Measurements from ENCODE around the gene CSNK1E.
"Not testable (repeated sequence)": the region's sequence is repeated elsewhere in the genome, so short reads cannot be mapped to it uniquely, and the experiment has no call there.

CSNK1E gene

GRCh38 chr22:38345782-38346181, 28.5 kb upstream of the CSNK1E start:
- no peaks in the 10 kb centered on the region for H4K20me1 ChIP-seq (ENCODE audit: low read depth, low read length)
- H3K27ac ChIP-seq (ENCODE audit: low read depth, low read length) = no peak overlapping the region
- TF ChIP-seq EZH2phosphoT487 (conservative IDR thresholded peaks at IDR 0.05; ENCODE audit: low read length) (no peak), CTCF (IDR thresholded peaks at IDR 0.05; ENCODE audit: insufficient read depth, low read length, poor library complexity, severe bottlenecking) (no peak)
- no peaks in the 10 kb centered on the region for H3K36me3 ChIP-seq (ENCODE audit: low read length)
- H3K79me2 ChIP-seq (ENCODE audit: insufficient read depth, low read length) = no peaks in the 10 kb centered on the region
- H3K27me3 ChIP-seq (ENCODE audit: low read length) = no peaks in the 10 kb centered on the region
- no peak overlapping the region for H3K4me2 ChIP-seq (ENCODE audit: low read depth, low read length, poor library complexity, severe bottlenecking)
- no peaks in the 10 kb centered on the region for H3K9me2 ChIP-seq (replicated peaks; ENCODE audit: insufficient read depth, low read length)
- no peaks in the 10 kb centered on the region for H3F3A ChIP-seq (ENCODE audit: insufficient read depth)
- no peaks in the 10 kb centered on the region for H3K9me3 ChIP-seq (ENCODE audit: insufficient read depth, low read length)
- no peak overlapping the region for H2AFZ ChIP-seq (ENCODE audit: low read depth, low read length, severe bottlenecking)
- H3K9ac ChIP-seq (ENCODE audit: low read length) = no peak overlapping the region
- H3K4me3 ChIP-seq (ENCODE audit: insufficient read depth, low read length, poor library complexity, severe bottlenecking) = no peak overlapping the region

- H4K20me1 ChIP-seq (ENCODE audit: low read depth, low read length); H3K9me3 ChIP-seq (ENCODE audit: insufficient read depth, low read length); H3K4me3 ChIP-seq (ENCODE audit: insufficient read depth, low read length, poor library complexity, severe bottlenecking); H3K36me3 ChIP-seq (ENCODE audit: low read length); H3K9ac ChIP-seq (ENCODE audit: low read length); H3K4me2 ChIP-seq (ENCODE audit: low read depth, low read length, poor library complexity, severe bottlenecking); H3F3A ChIP-seq (ENCODE audit: insufficient read depth); H3K27me3 ChIP-seq (ENCODE audit: low read length); H3K9me2 ChIP-seq (replicated peaks; ENCODE audit: insufficient read depth, low read length); H3K79me2 ChIP-seq (ENCODE audit: insufficient read depth, low read length); H3K27ac ChIP-seq (ENCODE audit: low read depth, low read length); H2AFZ ChIP-seq (ENCODE audit: low read depth, low read length, severe bottlenecking): not testable (repeated sequence)
These were observed 22.7 kb upstream of the CSNK1E start for GRCh38 chr22:38339893-38340292.

- Histone ChIP-seq H3K27ac (ENCODE audit: low read depth, low read length) (no peak overlapping the region), H3K9me2 (replicated peaks; ENCODE audit: insufficient read depth, low read length) (no peaks in the 10 kb centered on the region), H3K4me2 (ENCODE audit: low read depth, low read length, poor library complexity, severe bottlenecking) (no peak overlapping the region)
These were observed 21.6 kb upstream of the CSNK1E start for GRCh38 chr22:38338772-38339379.

More at GRCh38 chr22:38338772-38339379, 21.6 kb upstream of the CSNK1E start:
- H3K27me3 ChIP-seq (ENCODE audit: low read length) = no peaks in the 10 kb centered on the region
- no peaks in the 10 kb centered on the region for H3K9me3 ChIP-seq (ENCODE audit: insufficient read depth, low read length)
- no peaks in the 10 kb centered on the region for H4K20me1 ChIP-seq (ENCODE audit: low read depth, low read length)
- H3F3A ChIP-seq (ENCODE audit: insufficient read depth) = no peaks in the 10 kb centered on the region
- no peaks in the 10 kb centered on the region for H3K36me3 ChIP-seq (ENCODE audit: low read length)
- TF ChIP-seq CTCF (IDR thresholded peaks at IDR 0.05; ENCODE audit: insufficient read depth, low read length, poor library complexity, severe bottlenecking) (no peak), EZH2phosphoT487 (conservative IDR thresholded peaks at IDR 0.05; ENCODE audit: low read length) (no peak)
- H3K9ac ChIP-seq (ENCODE audit: low read length) = no peak overlapping the region
- H3K4me3 ChIP-seq (ENCODE audit: insufficient read depth, low read length, poor library complexity, severe bottlenecking) = no peak overlapping the region
- H3K79me2 ChIP-seq (ENCODE audit: insufficient read depth, low read length) = no peaks in the 10 kb centered on the region
- H2AFZ ChIP-seq (ENCODE audit: low read depth, low read length, severe bottlenecking) = no peak overlapping the region
